K562 (cell line): ENCODE results near the gene PITPNC1. TPM values are rescaled to one million over a fixed set of nuclear protein-coding genes. Genes with fewer than 3 reads are reported as not detected.

ENCODE experiments used
- ATAC-seq: fragments of 200-7000 bp; cut with Tn5 transposase; 3 replicates; pipeline ENCODE4 v1.9.1; 2020; ENCODE audit warnings: moderate library complexity
- BruUV-seq: library from RNA; stranded (reverse); fragments of 400-500 nt; replicated peaks from 2 replicates; lab custom pipeline; 2021; lab: Mats Ljungman, UMichigan
- CTCF ChIA-PET: fragments of 300-600 bp; formaldehyde crosslinking; extraction: SDS; loops from one replicate; lab custom pipeline; 2021; ENCODE audit warnings: low intra/inter-chr PET ratio; lab: Yijun Ruan, JAX
- POLR2A ChIA-PET: fragments of 300-600, 350-650 bp; sonication (Branson Sonifier 250); formaldehyde crosslinking; extraction: SDS; loops from one replicate; lab custom pipeline; 2021; ENCODE audit warnings: antibody characterized with exemption, inconsistent platforms; lab: Yijun Ruan, JAX
- DNase-seq, 4 experiments: peaks; one replicate each; pipeline versions ENCODE4 v3.0.0 to v3.0.0-alpha.2; 2011 to 2018; ENCODE audit warnings: low spot score in 3 of 4, mixed read lengths in 3 of 4; ENCODE audit errors: extremely low read depth in 1 of 4
- FAIRE-seq: peaks from 2 replicates; lab custom pipeline; 2011; peaks lifted over from hg19 to GRCh38; lab: Jason Lieb, UNC
- H2AFZ ChIP-seq: 2 replicates; pipeline ENCODE4 v1.6.0; 2011; ENCODE audit warnings: low read depth, low read length, control low read depth, inconsistent platforms
- H3K27ac ChIP-seq: fragments of 200-600 bp; 3 replicates; pipeline ENCODE4 v1.8.0; 2011; ENCODE audit warnings: low read depth, mild to moderate bottlenecking, control low read depth, inconsistent platforms, low read length, moderate library complexity, mixed read lengths; ENCODE audit errors: extremely low read depth
- H3K27me3 ChIP-seq, 2 experiments: fragments of 300-600 bp in 1 of 2; 2 replicates in 1 of 2; 3 replicates in 1 of 2; pipeline versions ENCODE4 v1.6.0 to v1.8.0; 2011; ENCODE audit warnings: inconsistent platforms in 2 of 2, low read length in 2 of 2, mild to moderate bottlenecking in 1 of 2, mixed read lengths in 1 of 2, moderate library complexity in 1 of 2; ENCODE audit not compliant: control insufficient read depth in 2 of 2, insufficient read depth in 2 of 2
- H3K36me3 ChIP-seq: fragments of 300-600 bp; 3 replicates; pipeline ENCODE4 v1.8.0; 2011; ENCODE audit warnings: mild to moderate bottlenecking, low read length, inconsistent platforms; ENCODE audit not compliant: control insufficient read depth, insufficient read depth
- H3K4me1 ChIP-seq, 2 experiments: fragments of 200-600 bp in 1 of 2; replicated peaks in 1 of 2; 2 replicates in 1 of 2; 3 replicates in 1 of 2; pipeline versions ENCODE4 v1.5.1 to v1.8.0; 2011; ENCODE audit warnings: inconsistent platforms in 2 of 2, low read length in 2 of 2, mild to moderate bottlenecking in 1 of 2, mixed read lengths in 1 of 2, moderate library complexity in 1 of 2; ENCODE audit not compliant: control insufficient read depth in 2 of 2, insufficient read depth in 2 of 2
- H3K4me2 ChIP-seq: 2 replicates; pipeline ENCODE4 v1.6.1; 2011; ENCODE audit warnings: low read length, control low read depth, inconsistent platforms, mixed read lengths; ENCODE audit not compliant: insufficient read depth
- H3K4me3 ChIP-seq: fragments of 200-600 bp; sonication (generic), shearing (Covaris generic); 2 replicates; pipeline ENCODE4 v1.5.1; 2016; ENCODE audit warnings: control low read depth, inconsistent platforms
- H3K79me2 ChIP-seq: fragments of 200-600 bp; 3 replicates; pipeline ENCODE4 v1.8.0; 2011; ENCODE audit warnings: low read length, inconsistent platforms; ENCODE audit not compliant: control insufficient read depth, insufficient read depth
- H3K9ac ChIP-seq, 2 experiments: 2 replicates each; pipeline versions ENCODE4 v1.6.0 to v1.6.1; 2011; ENCODE audit warnings: low read depth in 2 of 2, low read length in 2 of 2, control low read depth in 1 of 2, inconsistent platforms in 1 of 2, mild to moderate bottlenecking in 1 of 2, mixed read lengths in 1 of 2; ENCODE audit not compliant: insufficient read depth in 1 of 2
- H3K9me1 ChIP-seq: one replicate; pipeline ENCODE4 v1.6.0; 2011; ENCODE audit warnings: inconsistent platforms, mild to moderate bottlenecking, low read length, moderate library complexity; ENCODE audit not compliant: control insufficient read depth, insufficient read depth
- H3K9me3 ChIP-seq: replicated peaks from 2 replicates; pipeline ENCODE4 v1.5.1; 2011; ENCODE audit warnings: low read depth, low read length, inconsistent platforms; ENCODE audit not compliant: control insufficient read depth, insufficient read depth
- H4K20me1 ChIP-seq: replicated peaks from 2 replicates; pipeline ENCODE4 v1.6.1; 2011; ENCODE audit warnings: low read length, inconsistent platforms, mixed read lengths; ENCODE audit not compliant: control insufficient read depth, insufficient read depth
- BCL6 ChIP-seq: fragments of 250-450 bp; sonication (Bioruptor Pico); IDR thresholded peaks from 2 replicates; pipeline ENCODE4 v1.4.0; 2020
- KLF16 ChIP-seq: IDR thresholded peaks from 2 replicates; pipeline ENCODE4 v1.6.1; 2016; ENCODE audit warnings: antibody characterized with exemption
- NONO ChIP-seq, 2 experiments: fragments of 200-400 bp in 1 of 2; fragments of 450-650 bp in 1 of 2; formaldehyde crosslinking in 1 of 2; IDR thresholded peaks; 2 replicates each; pipeline ENCODE4 v1.6.1; 2017; ENCODE audit warnings: low read depth in 2 of 2, mild to moderate bottlenecking in 2 of 2, moderate library complexity in 2 of 2, low read length in 1 of 2
- SMARCC2 ChIP-seq: fragments of 450-650 bp; IDR thresholded peaks from 2 replicates; pipeline ENCODE4 v1.6.1; 2017; ENCODE audit warnings: antibody characterized with exemption, moderate library complexity, mild to moderate bottlenecking, low read depth
- TAF7 ChIP-seq: fragments of 450-650 bp; IDR thresholded peaks from 2 replicates; pipeline ENCODE4 v1.6.1; 2016; ENCODE audit warnings: missing genetic modification characterization, missing compliant biosample characterization
- TEAD2 ChIP-seq: fragments of 450-650 bp; IDR thresholded peaks from 2 replicates; pipeline ENCODE4 v1.6.1; 2016; ENCODE audit warnings: missing genetic modification characterization, control low read depth, missing compliant biosample characterization
- ZFPM2 ChIP-seq: fragments of 250-450 bp; sonication (Bioruptor Pico); IDR thresholded peaks from 2 replicates; pipeline ENCODE4 v1.5.1; 2022; ENCODE audit warnings: mild to moderate bottlenecking
- ZNF57 ChIP-seq: fragments of 450-650 bp; formaldehyde crosslinking; IDR thresholded peaks from 2 replicates; pipeline ENCODE4 v1.4.0; 2020; ENCODE audit warnings: mild to moderate bottlenecking, moderate library complexity
- ZNF696 ChIP-seq: fragments of 250-450 bp; sonication (Bioruptor Pico); conservative IDR thresholded peaks from 2 replicates; pipeline ENCODE4 v1.4.0; 2020; ENCODE audit warnings: mild to moderate bottlenecking, moderate library complexity
- ZNF717 ChIP-seq: fragments of 250-450 bp; sonication (Bioruptor Pico); IDR thresholded peaks from 2 replicates; pipeline ENCODE4 v1.5.0; 2021
- ZNF785 ChIP-seq: fragments of 250-450 bp; sonication (Bioruptor Pico); IDR thresholded peaks from 2 replicates; pipeline ENCODE4 v1.4.0; 2020; ENCODE audit warnings: mild to moderate bottlenecking
- WGBS: fragments of 100-300 bp; shearing (Covaris generic); methylation state at CpG from one replicate; pipeline ENCODE4 v1.1.6; 2016; ENCODE audit warnings: low coverage, mixed read lengths; ENCODE audit not compliant: insufficient coverage; ENCODE audit errors: missing lambda C conversion rate; 5-methylcytosine and 5-hydroxymethylcytosine counted together
- in situ Hi-C: fragments of 300-500 bp; cut with MboI; formaldehyde crosslinking; loops from 4 replicates; pipeline ENCODE4 v1.15.0; 2018; ENCODE audit warnings: inconsistent platforms, mixed read lengths
- intact Hi-C: fragments of 100-400 bp; cut with micrococcal nuclease; formaldehyde crosslinking; loops from 2 replicates; pipeline ENCODE4 v1.14.2; 2022
- polyA plus RNA-seq, 8 experiments: library from polyadenylated mRNA; depleted of rRNA in 4 of 8; stranded (reverse) in 5 of 8; unstranded in 3 of 8; fragments of >200 nt; fragmentation: Nextera tagmentation in 2 of 8; fragmentation: Illumina TruSeq in 1 of 8; extraction: Ambion mirVana in 2 of 8; extraction: Trizol in 1 of 8; gene quantifications; 2 replicates each; pipeline versions ENCODE4 v1.2.1 to v1.2.3, GENCODE V29; 2011 to 2014; ENCODE audit warnings: inconsistent platforms in 1 of 8, missing spikeins in 1 of 8
- total RNA-seq, 7 experiments: library from RNA; depleted of rRNA in 6 of 7; stranded (reverse); fragments of >200 nt in 6 of 7; fragmentation: Illumina TruSeq in 2 of 7; extraction: Trizol in 2 of 7; gene quantifications; 2 replicates each; pipeline versions ENCODE4 v1.2.1 to v1.2.3, GENCODE V29; 2011 to 2021; ENCODE audit warnings: low replicate concordance in 1 of 7
- TF ChIP-seq, protein P1 (sequence below): fragments of 150-350 bp; conservative IDR thresholded peaks from 2 replicates; pipeline ENCODE4 v1.6.1; 2014; ENCODE audit warnings: low read length
- TF ChIP-seq, protein P2 (sequence below): fragments of 450-650 bp; formaldehyde crosslinking; IDR thresholded peaks from 2 replicates; pipeline ENCODE4 v1.4.0; 2022; ENCODE audit warnings: mild to moderate bottlenecking, moderate library complexity

PITPNC1 gene
- total and polyA plus RNA-seq, 9 of the 15 experiments (the other 6 are each of a cell fraction or from before 2014, with no cell fraction given), result 0.11 to 1.1 (median 0.65) TPM

DNA sequence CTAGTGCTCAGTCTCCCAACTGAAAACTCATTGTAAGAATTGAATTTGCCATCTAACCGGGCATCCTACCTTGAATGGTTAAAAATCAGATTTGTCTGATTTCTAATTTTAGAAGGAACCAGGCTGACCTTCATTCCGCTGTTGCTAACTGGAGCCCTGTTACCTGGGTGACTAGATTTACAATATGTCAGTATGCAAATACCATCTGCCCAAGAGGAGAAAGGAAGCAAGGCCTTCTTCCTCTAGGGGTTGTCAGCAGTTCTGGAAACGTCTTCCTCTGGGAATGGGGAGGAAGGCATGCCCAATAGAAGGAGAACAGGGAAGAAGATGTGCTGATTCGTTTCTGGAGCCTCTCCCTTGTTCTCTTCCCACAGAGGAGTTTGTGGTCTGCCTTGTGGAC lies 137.9 kb downstream of the PITPNC1 start:
- Histone ChIP-seq H3K79me2 (no peaks in the 10 kb centered on the region), H3K4me3 (no peak overlapping the region), H3K27ac (no peak overlapping the region), H2AFZ (no peak overlapping the region), H3K4me1 (no peaks in the 10 kb centered on the region), H3K36me3 (no peaks in the 10 kb centered on the region), H3K27me3 (peaks cover 2 to 32% of the 10 kb centered on the region in 2 experiments; a peak in 3 of 5 replicates), H3K9me1 (no peaks in the 10 kb centered on the region), H4K20me1 (no peaks in the 10 kb centered on the region), H3K9me3 (0 out of 2 replicates have a peak, but pooled peaks cover 2% of the 10 kb centered on the region), H3K9ac (no peak overlapping the region), H3K4me2 (no peak overlapping the region)
- FAIRE-seq (no peak), DNase-seq (no peak), ATAC-seq (no peak)
- no TSS peak for BruUV-seq
- ChIA-PET CTCF (no interaction called here), POLR2A (interaction anchor here (0.7 kb wide), 1 partner anchor 342 kb away, joined by 3 read pairs; no protein-coding TSS in a partner anchor)
- intact Hi-C loops, result no loop called here
- WGBS, result 0% methylated on average over 4 of the region's 4 CpGs
- TF ChIP-seq ZNF717 (CRISPR knock-in tag), result no peak
- in situ Hi-C loops, result no loop called here

DNA sequence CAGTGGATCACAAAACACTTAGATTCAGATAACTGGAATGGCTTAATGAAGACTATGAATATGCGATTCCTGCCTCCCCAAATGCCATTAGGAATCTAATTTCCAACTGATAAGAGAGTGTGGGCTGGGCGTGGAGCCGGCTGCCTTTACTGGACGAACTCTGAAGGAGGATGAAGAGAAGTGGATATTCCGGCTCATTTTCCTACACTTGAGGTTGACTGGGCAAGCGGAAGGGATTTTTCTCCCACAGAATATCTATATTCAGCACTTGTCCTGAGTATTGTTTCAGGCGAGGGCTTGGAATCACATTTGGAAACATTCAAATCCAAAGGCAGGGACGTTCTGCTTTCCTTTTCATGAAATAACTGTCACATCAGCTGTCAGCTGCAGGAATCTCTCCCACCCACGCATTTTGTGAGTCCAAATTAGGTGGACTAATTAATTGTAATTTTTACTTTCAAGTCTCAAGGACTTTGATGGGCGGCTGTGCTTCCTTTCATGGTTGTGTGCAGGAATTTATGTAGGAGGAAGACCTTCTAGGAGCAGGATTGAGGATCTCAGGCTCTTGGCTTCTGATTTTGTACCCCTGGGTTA lies 138.5 kb downstream of the PITPNC1 start:
- Histone ChIP-seq H3K4me3 (no peak overlapping the region), H3K36me3 (no peaks in the 10 kb centered on the region), H3K4me1 (no peaks in the 10 kb centered on the region), H3K9me1 (no peaks in the 10 kb centered on the region), H3K27me3 (peaks cover 2 to 32% of the 10 kb centered on the region in 2 experiments; a peak in 4 of 5 replicates), H3K27ac (no peak overlapping the region), H3K9ac (no peak overlapping the region), H4K20me1 (no peaks in the 10 kb centered on the region), H3K4me2 (no peak overlapping the region), H3K9me3 (0 out of 2 replicates have a peak, but pooled peaks cover 2% of the 10 kb centered on the region), H3K79me2 (no peaks in the 10 kb centered on the region), H2AFZ (no peak overlapping the region)
- intact Hi-C loops, result no loop called here
- WGBS, result 4% methylated on average over 10 of the region's 10 CpGs
- ChIA-PET CTCF (no interaction called here), POLR2A (no interaction called here)
- DNase-seq, result no peak
- no TSS peak for BruUV-seq
- FAIRE-seq, result no peak
- no peak for ATAC-seq
- in situ Hi-C loops, result no loop called here
- TF ChIP-seq, protein P1, sequence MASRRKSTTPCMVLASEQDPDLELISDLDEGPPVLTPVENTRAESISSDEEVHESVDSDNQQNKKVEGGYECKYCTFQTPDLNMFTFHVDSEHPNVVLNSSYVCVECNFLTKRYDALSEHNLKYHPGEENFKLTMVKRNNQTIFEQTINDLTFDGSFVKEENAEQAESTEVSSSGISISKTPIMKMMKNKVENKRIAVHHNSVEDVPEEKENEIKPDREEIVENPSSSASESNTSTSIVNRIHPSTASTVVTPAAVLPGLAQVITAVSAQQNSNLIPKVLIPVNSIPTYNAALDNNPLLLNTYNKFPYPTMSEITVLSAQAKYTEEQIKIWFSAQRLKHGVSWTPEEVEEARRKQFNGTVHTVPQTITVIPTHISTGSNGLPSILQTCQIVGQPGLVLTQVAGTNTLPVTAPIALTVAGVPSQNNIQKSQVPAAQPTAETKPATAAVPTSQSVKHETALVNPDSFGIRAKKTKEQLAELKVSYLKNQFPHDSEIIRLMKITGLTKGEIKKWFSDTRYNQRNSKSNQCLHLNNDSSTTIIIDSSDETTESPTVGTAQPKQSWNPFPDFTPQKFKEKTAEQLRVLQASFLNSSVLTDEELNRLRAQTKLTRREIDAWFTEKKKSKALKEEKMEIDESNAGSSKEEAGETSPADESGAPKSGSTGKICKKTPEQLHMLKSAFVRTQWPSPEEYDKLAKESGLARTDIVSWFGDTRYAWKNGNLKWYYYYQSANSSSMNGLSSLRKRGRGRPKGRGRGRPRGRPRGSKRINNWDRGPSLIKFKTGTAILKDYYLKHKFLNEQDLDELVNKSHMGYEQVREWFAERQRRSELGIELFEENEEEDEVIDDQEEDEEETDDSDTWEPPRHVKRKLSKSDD, result no peak
- TF ChIP-seq NONO (IDR thresholded peaks at IDR 0.05; ENCODE audit: low read depth in 2 of 2, low read length in 1 of 2), result no peak
- TF ChIP-seq SMARCC2, result no peak
- no peak for TF ChIP-seq ZNF696
- TF ChIP-seq BCL6 (CRISPR knock-in tag), result no peak
- TF ChIP-seq, protein P2, sequence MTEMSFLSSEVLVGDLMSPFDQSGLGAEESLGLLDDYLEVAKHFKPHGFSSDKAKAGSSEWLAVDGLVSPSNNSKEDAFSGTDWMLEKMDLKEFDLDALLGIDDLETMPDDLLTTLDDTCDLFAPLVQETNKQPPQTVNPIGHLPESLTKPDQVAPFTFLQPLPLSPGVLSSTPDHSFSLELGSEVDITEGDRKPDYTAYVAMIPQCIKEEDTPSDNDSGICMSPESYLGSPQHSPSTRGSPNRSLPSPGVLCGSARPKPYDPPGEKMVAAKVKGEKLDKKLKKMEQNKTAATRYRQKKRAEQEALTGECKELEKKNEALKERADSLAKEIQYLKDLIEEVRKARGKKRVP, result no peak
- no peak for TF ChIP-seq KLF16
- TF ChIP-seq ZNF785 (CRISPR knock-in tag), result no peak
- TF ChIP-seq ZNF57 (CRISPR knock-in tag), result no peak
- TF ChIP-seq ZFPM2 (CRISPR knock-in tag), result no peak
- TF ChIP-seq TAF7 (tag), result no peak
- no peak for TF ChIP-seq TEAD2 (tag)
